Measurements from ENCODE around the gene ANKRD65.
A peak's percentile ranks its signal among the peaks of the same experiment; 100 is the strongest.

ANKRD65 gene

DNA sequence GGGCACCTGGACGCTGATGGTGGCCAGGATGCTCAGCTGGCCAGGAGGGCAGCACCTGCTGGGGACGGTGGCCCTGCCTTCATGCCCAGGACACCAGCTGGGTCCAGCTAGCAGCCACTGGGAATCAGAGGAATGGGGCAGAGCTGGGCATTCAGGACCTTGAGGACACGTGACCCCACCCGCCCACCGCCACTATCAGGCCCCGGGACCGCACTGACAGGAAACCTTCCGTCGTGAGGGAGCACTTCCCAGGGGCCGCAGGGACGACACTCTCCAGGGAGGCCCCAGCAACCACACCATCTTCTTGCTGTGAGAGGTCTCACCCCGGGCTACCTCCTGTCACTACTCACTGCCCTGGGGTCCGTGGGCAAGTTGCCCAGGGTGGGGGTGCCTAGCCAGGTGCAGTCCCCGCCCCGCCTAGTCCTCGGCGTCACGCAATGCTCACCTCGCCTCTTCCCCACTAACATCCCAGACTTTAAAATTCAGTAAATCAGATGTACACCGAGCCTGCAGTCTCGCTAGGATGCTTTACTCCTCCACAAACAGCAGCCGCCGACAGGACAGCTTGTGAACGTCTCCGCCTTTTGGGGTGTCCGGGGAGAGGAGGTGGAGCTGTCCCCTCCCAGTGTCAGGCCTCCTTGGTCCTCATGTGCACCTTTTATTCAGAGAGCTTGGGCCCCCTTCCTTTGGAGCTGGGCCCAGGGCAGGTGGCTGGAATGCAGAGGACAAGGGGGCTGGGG lies 19.4 kb upstream of the ANKRD65 start:
- no peaks in the 10 kb centered on the region for H3K27me3 ChIP-seq (ENCODE audit: control insufficient read depth in 1 of 2, insufficient read depth in 2 of 2, low read length in 2 of 2)
- no peaks in the 10 kb centered on the region for H3K36me3 ChIP-seq (ENCODE audit: control insufficient read depth in 2 of 2, insufficient read depth in 2 of 2, low read length in 2 of 2)
- no peaks in the 10 kb centered on the region for H3K9me3 ChIP-seq (ENCODE audit: control insufficient read depth in 2 of 2, low read length in 2 of 2)
- peaks cover 45% of the 10 kb centered on the region for H3K4me1 ChIP-seq (ENCODE audit: control insufficient read depth, insufficient read depth, low read length)
- no peak overlapping the region for H3K27ac ChIP-seq (ENCODE audit: low read length)
- H3K4me3 ChIP-seq (ENCODE audit: low read length in 2 of 2) = no peak overlapping the region
- H3K9ac ChIP-seq (ENCODE audit: low read length in 2 of 2) = no peak overlapping the region

DNA sequence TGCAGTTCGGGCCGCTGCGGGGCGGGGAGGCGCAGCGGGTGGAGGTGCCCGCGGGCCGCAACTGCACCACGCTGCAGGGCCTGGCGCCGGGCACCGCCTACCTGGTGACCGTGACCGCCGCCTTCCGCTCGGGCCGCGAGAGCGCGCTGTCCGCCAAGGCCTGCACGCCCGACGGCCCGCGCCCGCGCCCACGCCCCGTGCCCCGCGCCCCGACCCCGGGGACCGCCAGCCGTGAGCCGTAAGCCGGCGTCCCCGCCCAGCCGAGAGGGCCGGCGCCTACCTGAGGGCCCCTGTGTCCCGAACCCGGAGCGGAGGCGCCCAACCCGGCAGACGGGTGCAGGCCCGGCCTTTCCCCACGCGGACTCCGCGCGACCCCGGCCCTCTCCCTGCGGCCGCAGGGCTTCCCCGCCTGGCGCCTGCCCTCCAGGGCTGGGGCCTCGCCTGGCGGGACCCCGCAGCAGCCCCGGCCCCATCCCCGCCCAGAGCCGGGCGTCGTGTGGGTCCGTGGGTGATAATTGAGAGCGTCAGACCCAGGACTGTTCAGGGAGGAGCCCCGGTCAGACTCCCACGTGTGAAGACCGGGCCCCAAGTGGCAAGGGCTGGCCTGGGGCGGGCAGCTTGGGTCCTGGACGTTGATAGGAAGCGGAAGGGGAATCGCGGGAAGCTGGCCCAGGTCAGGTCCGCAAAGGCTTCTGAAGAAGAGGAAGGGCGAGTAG lies 18.6 kb upstream of the ANKRD65 start:
- H3K9ac ChIP-seq (ENCODE audit: low read length in 2 of 2) = no peak overlapping the region
- no peak overlapping the region for H3K27ac ChIP-seq (ENCODE audit: low read length)
- H3K4me1 ChIP-seq (ENCODE audit: control insufficient read depth, insufficient read depth, low read length) = peaks cover 52% of the 10 kb centered on the region

DNA sequence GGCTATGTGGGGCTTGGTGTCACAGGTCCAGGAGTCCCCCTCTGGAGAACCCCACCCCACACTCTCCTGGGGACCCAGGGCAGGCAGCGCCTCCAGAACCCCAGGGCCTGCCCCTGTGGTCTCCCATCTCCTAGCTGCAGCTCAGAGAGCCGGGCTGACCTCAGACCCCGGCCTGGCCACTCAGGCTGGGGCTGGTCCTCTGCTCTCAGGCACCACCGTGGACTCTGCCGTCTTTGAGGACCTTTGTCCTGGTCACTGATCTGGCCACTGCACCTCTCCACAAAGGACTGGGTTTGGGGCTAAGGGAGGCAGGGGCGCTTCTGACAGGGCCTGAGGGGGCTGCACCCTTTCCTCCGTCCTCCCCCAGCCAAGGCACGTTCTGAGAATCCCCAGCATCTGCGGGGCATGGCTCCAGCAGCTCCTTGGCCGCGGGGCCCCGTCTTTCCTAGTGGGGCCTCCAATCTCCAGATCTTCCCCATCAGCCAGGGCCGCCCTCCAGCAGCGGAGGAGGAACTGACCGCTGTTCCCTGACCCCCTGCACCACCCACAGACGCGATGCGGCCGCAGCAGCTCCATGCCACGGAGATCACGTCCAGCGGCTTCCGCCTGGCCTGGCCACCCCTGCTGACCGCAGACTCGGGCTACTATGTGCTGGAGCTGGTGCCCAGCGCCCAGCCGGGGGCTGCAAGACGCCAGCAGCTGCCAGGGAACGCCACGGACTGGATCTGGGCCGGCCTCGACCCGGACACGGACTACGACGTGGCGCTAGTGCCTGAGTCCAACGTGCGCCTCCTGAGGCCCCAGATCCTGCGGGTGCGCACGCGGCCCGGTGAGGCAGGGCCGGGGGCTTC lies 17.7 kb upstream of the ANKRD65 start:
- Histone ChIP-seq H3K27me3 (ENCODE audit: control insufficient read depth in 1 of 2, insufficient read depth in 2 of 2, low read length in 2 of 2) (no peaks in the 10 kb centered on the region), H3K4me1 (ENCODE audit: control insufficient read depth, insufficient read depth, low read length) (peaks cover 61% of the 10 kb centered on the region), H3K4me3 (ENCODE audit: low read length in 2 of 2) (no peak overlapping the region), H3K27ac (ENCODE audit: low read length) (no peak overlapping the region), H3K9ac (ENCODE audit: low read length in 2 of 2) (no peak overlapping the region), H3K9me3 (ENCODE audit: control insufficient read depth in 2 of 2, low read length in 2 of 2) (no peaks in the 10 kb centered on the region), H3K36me3 (ENCODE audit: control insufficient read depth in 2 of 2, insufficient read depth in 2 of 2, low read length in 2 of 2) (no peaks in the 10 kb centered on the region)

More for the DNA sequence above, 18.6 kb upstream of the ANKRD65 start:
- Histone ChIP-seq H3K9me3 (ENCODE audit: control insufficient read depth in 2 of 2, low read length in 2 of 2) (no peaks in the 10 kb centered on the region), H3K4me3 (ENCODE audit: low read length in 2 of 2) (no peak overlapping the region), H3K36me3 (ENCODE audit: control insufficient read depth in 2 of 2, insufficient read depth in 2 of 2, low read length in 2 of 2) (no peaks in the 10 kb centered on the region), H3K27me3 (ENCODE audit: control insufficient read depth in 1 of 2, insufficient read depth in 2 of 2, low read length in 2 of 2) (no peaks in the 10 kb centered on the region)

DNA sequence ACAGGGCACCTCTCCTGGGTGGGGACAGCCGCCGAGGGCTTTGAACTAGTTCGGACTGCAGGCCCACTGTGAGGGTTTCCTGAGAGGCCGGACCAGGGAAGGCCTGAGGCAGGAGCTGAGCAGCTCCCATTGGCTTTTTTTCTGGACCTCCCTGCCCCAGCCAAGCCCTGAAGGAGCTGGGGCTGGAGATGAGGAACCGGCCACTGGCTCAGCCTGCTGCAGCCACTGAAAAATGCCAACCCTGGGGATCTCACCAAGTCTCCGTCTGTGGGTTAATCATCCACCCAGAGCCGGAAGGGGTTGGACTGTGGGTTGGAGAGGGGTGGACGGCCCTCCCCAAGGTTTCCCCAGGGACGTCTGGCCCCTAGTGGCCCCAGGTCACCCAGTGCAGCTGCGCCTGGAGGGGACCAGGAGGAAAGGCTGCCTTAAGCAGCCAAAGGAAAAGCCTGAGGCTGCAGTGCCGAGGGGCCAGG lies 16.9 kb upstream of the ANKRD65 start:
- Histone ChIP-seq H3K4me1 (ENCODE audit: control insufficient read depth, insufficient read depth, low read length) (peaks cover 69% of the 10 kb centered on the region), H3K9ac (ENCODE audit: low read length in 2 of 2) (no peak overlapping the region), H3K27me3 (ENCODE audit: control insufficient read depth in 1 of 2, insufficient read depth in 2 of 2, low read length in 2 of 2) (no peaks in the 10 kb centered on the region), H3K4me3 (ENCODE audit: low read length in 2 of 2) (no peak overlapping the region), H3K36me3 (ENCODE audit: control insufficient read depth in 2 of 2, insufficient read depth in 2 of 2, low read length in 2 of 2) (no peaks in the 10 kb centered on the region), H3K27ac (ENCODE audit: low read length) (no peak overlapping the region), H3K9me3 (ENCODE audit: control insufficient read depth in 2 of 2, low read length in 2 of 2) (no peaks in the 10 kb centered on the region)

DNA sequence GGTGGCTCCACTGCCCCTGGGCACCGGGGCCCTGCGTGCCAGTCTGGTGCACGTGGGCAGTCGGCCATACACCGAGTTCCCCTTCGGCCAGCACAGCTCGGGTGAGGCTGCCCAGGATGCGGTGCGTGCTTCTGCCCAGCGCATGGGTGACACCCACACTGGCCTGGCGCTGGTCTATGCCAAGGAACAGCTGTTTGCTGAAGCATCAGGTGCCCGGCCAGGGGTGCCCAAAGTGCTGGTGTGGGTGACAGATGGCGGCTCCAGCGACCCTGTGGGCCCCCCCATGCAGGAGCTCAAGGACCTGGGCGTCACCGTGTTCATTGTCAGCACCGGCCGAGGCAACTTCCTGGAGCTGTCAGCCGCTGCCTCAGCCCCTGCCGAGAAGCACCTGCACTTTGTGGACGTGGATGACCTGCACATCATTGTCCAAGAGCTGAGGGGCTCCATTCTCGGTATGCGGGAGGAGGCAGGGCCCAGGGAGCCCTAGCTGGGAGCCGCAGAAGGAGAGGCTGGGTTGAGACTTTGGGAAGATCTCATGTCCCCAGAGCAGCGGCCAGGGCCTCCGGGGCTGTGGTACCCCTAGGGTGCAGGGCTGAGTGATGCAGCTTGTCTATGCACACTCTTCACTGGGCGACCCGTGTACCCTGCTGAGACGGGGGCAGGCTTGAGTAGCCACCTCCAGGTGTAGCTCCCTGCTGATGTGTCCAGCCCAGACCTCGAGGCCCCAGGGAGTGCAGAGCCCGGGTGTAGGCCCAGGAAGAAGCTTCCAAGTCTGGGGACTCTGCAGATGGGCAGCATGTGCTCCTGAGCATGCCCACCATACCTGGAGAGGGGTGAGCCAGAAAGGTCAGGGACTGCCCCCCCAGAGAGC lies 16.2 kb upstream of the ANKRD65 start:
- Histone ChIP-seq H3K9ac (ENCODE audit: low read length in 2 of 2) (peak overlapping the region; percentile 76 to 80), H3K27me3 (ENCODE audit: control insufficient read depth in 1 of 2, insufficient read depth in 2 of 2, low read length in 2 of 2) (no peaks in the 10 kb centered on the region), H3K36me3 (ENCODE audit: control insufficient read depth in 2 of 2, insufficient read depth in 2 of 2, low read length in 2 of 2) (no peaks in the 10 kb centered on the region), H3K4me3 (ENCODE audit: low read length in 2 of 2) (peak overlapping the region; percentile 78 to 83), H3K9me3 (ENCODE audit: control insufficient read depth in 2 of 2, low read length in 2 of 2) (no peaks in the 10 kb centered on the region), H3K27ac (ENCODE audit: low read length) (no peak overlapping the region), H3K4me1 (ENCODE audit: control insufficient read depth, insufficient read depth, low read length) (peaks cover 76% of the 10 kb centered on the region)

DNA sequence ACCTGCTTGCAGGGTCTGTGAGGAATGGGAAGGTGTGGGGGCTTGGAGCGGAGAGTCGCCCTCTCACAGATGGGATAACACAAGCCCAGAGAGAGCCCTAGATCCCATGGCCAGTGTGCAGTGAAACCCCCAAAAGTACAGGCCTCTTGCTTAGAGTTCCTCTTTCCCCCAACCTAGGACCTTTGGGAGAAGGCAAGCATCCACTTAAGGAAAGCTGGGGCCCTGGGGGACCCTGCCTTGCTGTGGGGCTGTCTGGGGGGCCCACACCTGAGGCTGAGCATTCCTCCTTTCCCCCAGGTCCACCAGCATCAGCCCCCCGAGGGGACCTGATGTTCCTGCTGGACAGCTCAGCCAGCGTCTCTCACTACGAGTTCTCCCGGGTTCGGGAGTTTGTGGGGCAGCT lies 15.6 kb upstream of the ANKRD65 start:
- Histone ChIP-seq H3K27me3 (ENCODE audit: control insufficient read depth in 1 of 2, insufficient read depth in 2 of 2, low read length in 2 of 2) (no peaks in the 10 kb centered on the region), H3K9ac (ENCODE audit: low read length in 2 of 2) (peak overlapping the region; percentile 76 to 80), H3K4me1 (ENCODE audit: control insufficient read depth, insufficient read depth, low read length) (peaks cover 77% of the 10 kb centered on the region), H3K9me3 (ENCODE audit: control insufficient read depth in 2 of 2, low read length in 2 of 2) (no peaks in the 10 kb centered on the region), H3K36me3 (ENCODE audit: control insufficient read depth in 2 of 2, insufficient read depth in 2 of 2, low read length in 2 of 2) (no peaks in the 10 kb centered on the region), H3K4me3 (ENCODE audit: low read length in 2 of 2) (peak overlapping the region; percentile 78 to 83), H3K27ac (ENCODE audit: low read length) (no peak overlapping the region)

DNA sequence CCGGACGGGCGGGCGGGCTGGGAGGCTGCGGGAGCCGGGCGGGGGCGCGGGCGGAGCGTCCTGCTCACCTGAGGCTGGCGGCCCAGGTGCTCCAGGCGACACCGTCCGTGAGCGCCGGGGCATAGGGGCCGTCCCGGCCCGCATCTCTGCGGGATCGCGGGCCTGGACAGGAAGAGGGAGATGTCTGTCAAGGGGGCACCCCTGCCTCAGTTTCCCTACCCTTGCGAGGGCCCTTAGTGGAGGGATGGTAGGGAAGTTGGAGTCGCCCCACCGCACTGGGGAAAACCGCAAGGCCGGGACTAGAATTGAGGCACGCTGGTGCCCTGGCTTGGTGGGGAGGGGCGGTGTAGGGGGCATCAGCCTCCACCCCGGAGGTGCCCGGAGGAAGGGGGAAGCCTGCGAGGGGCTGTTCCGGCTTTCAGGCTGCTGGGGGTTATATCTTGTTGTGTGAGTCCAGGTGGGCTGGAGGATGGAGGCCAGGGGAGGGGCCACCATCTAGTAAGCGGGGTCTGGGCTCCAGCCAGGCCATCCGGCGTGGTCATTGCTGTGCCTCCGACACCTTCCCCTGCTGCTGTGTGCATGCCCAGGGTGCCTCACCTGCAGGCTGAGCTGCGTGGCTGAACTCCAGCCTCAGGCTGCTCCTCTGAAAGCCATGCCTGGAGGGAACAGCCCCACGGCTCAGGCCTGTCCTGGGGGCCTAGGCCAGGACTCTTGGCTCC lies 15.0 kb upstream of the ANKRD65 start:
- H3K9ac ChIP-seq (ENCODE audit: low read length in 2 of 2) = peak overlapping the region; percentile 76 to 80
- H3K27me3 ChIP-seq (ENCODE audit: control insufficient read depth in 1 of 2, insufficient read depth in 2 of 2, low read length in 2 of 2) = no peaks in the 10 kb centered on the region
- no peaks in the 10 kb centered on the region for H3K36me3 ChIP-seq (ENCODE audit: control insufficient read depth in 2 of 2, insufficient read depth in 2 of 2, low read length in 2 of 2)
- peaks cover 79% of the 10 kb centered on the region for H3K4me1 ChIP-seq (ENCODE audit: control insufficient read depth, insufficient read depth, low read length)
- no peaks in the 10 kb centered on the region for H3K9me3 ChIP-seq (ENCODE audit: control insufficient read depth in 2 of 2, low read length in 2 of 2)
- H3K27ac ChIP-seq (ENCODE audit: low read length) = no peak overlapping the region
- peak overlapping the region; percentile 78 to 83 for H3K4me3 ChIP-seq (ENCODE audit: low read length in 2 of 2)

DNA sequence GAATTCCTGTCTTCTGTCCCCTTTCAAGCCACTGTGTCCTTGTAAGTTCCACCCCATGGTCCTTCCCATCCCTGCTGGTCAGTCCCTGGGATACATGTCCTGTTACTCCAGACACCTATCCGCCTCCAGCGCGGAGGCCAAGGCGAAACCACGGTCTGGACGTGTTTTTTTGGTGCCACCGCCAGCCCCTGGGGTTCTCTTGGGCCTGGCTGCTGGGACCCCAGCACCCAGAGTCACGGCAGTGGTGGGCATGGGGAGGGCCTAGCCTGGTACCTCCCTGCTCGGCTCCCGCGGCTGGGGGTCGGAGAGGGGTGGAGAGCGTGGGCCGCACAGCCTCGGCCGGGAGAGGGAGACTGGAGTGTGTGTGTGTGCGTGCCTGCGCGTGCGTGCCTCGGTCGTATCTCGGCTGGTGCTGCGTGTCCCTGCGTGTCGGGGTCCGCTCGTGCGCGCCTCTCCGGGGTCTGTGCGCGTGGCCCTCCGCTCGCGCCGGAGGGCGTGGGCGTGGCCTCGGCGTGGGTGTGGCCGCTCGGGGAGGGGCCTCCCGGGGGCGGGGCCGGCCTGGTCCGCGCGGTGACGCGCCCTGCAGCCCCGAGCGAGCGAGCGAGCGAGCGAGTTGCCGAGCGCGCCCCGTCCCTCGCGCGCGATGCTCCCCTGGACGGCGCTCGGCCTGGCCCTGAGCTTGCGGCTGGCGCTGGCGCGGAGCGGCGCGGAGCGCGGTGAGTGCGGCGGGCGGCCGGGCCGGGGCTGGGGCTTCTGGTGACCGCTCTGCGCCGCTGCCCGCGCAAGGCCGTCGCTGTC lies 14.2 kb upstream of the ANKRD65 start, which contains the start of gene VWA1:
VWA1 (plus strand) TSS at position 585 of the 798 bp plus-strand sequence; CDS start at position 644, 59 bp downstream.
- Histone ChIP-seq H3K36me3 (ENCODE audit: control insufficient read depth in 2 of 2, insufficient read depth in 2 of 2, low read length in 2 of 2) (no peaks in the 10 kb centered on the region), H3K9ac (ENCODE audit: low read length in 2 of 2) (peak within 1 kb of the TSS; percentile 76 to 82), H3K27me3 (ENCODE audit: control insufficient read depth in 1 of 2, insufficient read depth in 2 of 2, low read length in 2 of 2) (no peaks in the 10 kb centered on the region), H3K27ac (ENCODE audit: low read length) (peak within 1 kb of the TSS; percentile 99), H3K9me3 (ENCODE audit: control insufficient read depth in 2 of 2, low read length in 2 of 2) (no peaks in the 10 kb centered on the region), H3K4me3 (ENCODE audit: low read length in 2 of 2) (peak within 1 kb of the TSS; percentile 78 to 83), H3K4me1 (ENCODE audit: control insufficient read depth, insufficient read depth, low read length) (peaks cover 79% of the 10 kb centered on the region)

DNA sequence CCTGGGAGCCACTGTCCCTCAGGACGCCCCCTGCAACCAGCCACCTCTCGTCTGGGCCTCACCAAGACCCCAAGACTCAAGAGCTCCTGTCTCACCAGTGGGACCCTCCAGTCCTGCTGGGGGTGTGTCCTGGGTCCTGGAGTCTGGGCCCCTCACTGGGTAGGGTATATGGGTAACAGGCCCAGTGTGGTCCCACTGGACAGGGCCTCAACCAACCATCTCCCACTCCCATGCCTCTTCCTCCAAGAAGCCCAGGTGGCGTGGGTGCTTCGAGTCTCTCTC lies 13.7 kb upstream of the ANKRD65 start:
- Histone ChIP-seq H3K36me3 (ENCODE audit: control insufficient read depth in 2 of 2, insufficient read depth in 2 of 2, low read length in 2 of 2) (no peaks in the 10 kb centered on the region), H3K4me1 (ENCODE audit: control insufficient read depth, insufficient read depth, low read length) (peaks cover 81% of the 10 kb centered on the region), H3K9me3 (ENCODE audit: control insufficient read depth in 2 of 2, low read length in 2 of 2) (no peaks in the 10 kb centered on the region), H3K9ac (ENCODE audit: low read length in 2 of 2) (peak overlapping the region; percentile 74 to 82), H3K27ac (ENCODE audit: low read length) (peak overlapping the region; percentile 99), H3K4me3 (ENCODE audit: low read length in 2 of 2) (peak overlapping the region; percentile 62 to 78), H3K27me3 (ENCODE audit: control insufficient read depth in 1 of 2, insufficient read depth in 2 of 2, low read length in 2 of 2) (no peaks in the 10 kb centered on the region)
